Measurements from ENCODE around the gene PPIP5K1.

GRCh38 chr15:43541785-43542184, 48.2 kb downstream of the PPIP5K1 start:
- TF ChIP-seq, protein P1, sequence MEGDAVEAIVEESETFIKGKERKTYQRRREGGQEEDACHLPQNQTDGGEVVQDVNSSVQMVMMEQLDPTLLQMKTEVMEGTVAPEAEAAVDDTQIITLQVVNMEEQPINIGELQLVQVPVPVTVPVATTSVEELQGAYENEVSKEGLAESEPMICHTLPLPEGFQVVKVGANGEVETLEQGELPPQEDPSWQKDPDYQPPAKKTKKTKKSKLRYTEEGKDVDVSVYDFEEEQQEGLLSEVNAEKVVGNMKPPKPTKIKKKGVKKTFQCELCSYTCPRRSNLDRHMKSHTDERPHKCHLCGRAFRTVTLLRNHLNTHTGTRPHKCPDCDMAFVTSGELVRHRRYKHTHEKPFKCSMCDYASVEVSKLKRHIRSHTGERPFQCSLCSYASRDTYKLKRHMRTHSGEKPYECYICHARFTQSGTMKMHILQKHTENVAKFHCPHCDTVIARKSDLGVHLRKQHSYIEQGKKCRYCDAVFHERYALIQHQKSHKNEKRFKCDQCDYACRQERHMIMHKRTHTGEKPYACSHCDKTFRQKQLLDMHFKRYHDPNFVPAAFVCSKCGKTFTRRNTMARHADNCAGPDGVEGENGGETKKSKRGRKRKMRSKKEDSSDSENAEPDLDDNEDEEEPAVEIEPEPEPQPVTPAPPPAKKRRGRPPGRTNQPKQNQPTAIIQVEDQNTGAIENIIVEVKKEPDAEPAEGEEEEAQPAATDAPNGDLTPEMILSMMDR (IDR thresholded peaks at IDR 0.05 in 8 of 11, conservative IDR thresholded peaks at IDR 0.05 in 3 of 11) = no peak
- no peak for TF ChIP-seq POLR2AphosphoS5 (IDR thresholded peaks at IDR 0.05)
- no peak for TF ChIP-seq POLR2A (IDR thresholded peaks at IDR 0.05)

All from spleen (tissue), 7 donors.